Measurements from ENCODE around the gene PCCA.

GRCh38 chr13:100483139-100483538 lies 394.2 kb downstream of the PCCA start:
- TF ChIP-seq POLR2A (IDR thresholded peaks at IDR 0.05) (no peak), CTCF (IDR thresholded peaks at IDR 0.05) (no peak)
